IPS-15b (cell line): ENCODE data around the gene MAGEB17.

Source experiments
- H3K27me3 ChIP-seq: one replicate; pipeline ENCODE4 v1.6.1; 2013; ENCODE audit warnings: low read length; ENCODE audit not compliant: control insufficient read depth, insufficient read depth
- H3K36me3 ChIP-seq: one replicate; pipeline ENCODE4 v1.6.1; 2013; ENCODE audit warnings: low read length; ENCODE audit not compliant: control insufficient read depth, insufficient read depth
- H3K4me1 ChIP-seq: one replicate; pipeline ENCODE4 v1.6.1; 2013; ENCODE audit warnings: mild to moderate bottlenecking, low read length; ENCODE audit not compliant: control insufficient read depth, insufficient read depth
- H3K4me3 ChIP-seq: one replicate; pipeline ENCODE4 v1.5.1; 2013; ENCODE audit warnings: low read depth, low read length
- H3K9ac ChIP-seq: one replicate; pipeline ENCODE4 v1.6.1; 2013; ENCODE audit warnings: low read depth, mild to moderate bottlenecking, low read length
- H3K9me3 ChIP-seq: one replicate; pipeline ENCODE4 v1.6.1; 2013; ENCODE audit warnings: mild to moderate bottlenecking, low read length; ENCODE audit not compliant: control insufficient read depth, insufficient read depth

MAGEB17 gene

GRCh38 chrX:16213961-16214360, 46.7 kb downstream of the MAGEB17 start:
- no peaks in the 10 kb centered on the region for H3K36me3 ChIP-seq
- no peak overlapping the region for H3K4me3 ChIP-seq
- H3K4me1 ChIP-seq, result peaks cover 26% of the 10 kb centered on the region
- no peaks in the 10 kb centered on the region for H3K27me3 ChIP-seq
- H3K9ac ChIP-seq, result no peak overlapping the region
- H3K9me3 ChIP-seq, result no peaks in the 10 kb centered on the region

GRCh38 chrX:16215660-16216059, 48.4 kb downstream of the MAGEB17 start:
- peaks cover 26% of the 10 kb centered on the region for H3K4me1 ChIP-seq
- H3K9me3 ChIP-seq, result no peaks in the 10 kb centered on the region
- H3K9ac ChIP-seq, result no peak overlapping the region
- H3K4me3 ChIP-seq, result peak overlapping the region; percentile 9
- no peaks in the 10 kb centered on the region for H3K36me3 ChIP-seq
- no peaks in the 10 kb centered on the region for H3K27me3 ChIP-seq
